ENCODE measurements around the gene CDH23. TPM values are rescaled to one million over a fixed set of nuclear protein-coding genes. Genes with fewer than 3 reads are reported as not detected.

Gene CDH23
- polyA plus RNA-seq, 5 donors: 2.3 to 3.6 (median 3.1) TPM

GRCh38 chr10:71392292-71392691 lies 4.4 kb upstream of the CDH23 start:
- no peak for DNase-seq

GRCh38 chr10:71392791-71393781 lies 3.6 kb upstream of the CDH23 start:
- no peak for DNase-seq

GRCh38 chr10:71393841-71394475 lies 2.8 kb upstream of the CDH23 start:
- no peak for DNase-seq

- DNase-seq: no peak
These were observed 1.7 kb upstream of the CDH23 start for GRCh38 chr10:71394926-71395562.

- no peak for DNase-seq
These were observed 1.1 kb upstream of the CDH23 start for GRCh38 chr10:71395621-71396020.

- peak; percentile 67 for DNase-seq
These were observed 523 bp upstream of the CDH23 start for GRCh38 chr10:71396084-71396710.

- DNase-seq: no peak
These were observed 834 bp downstream of the CDH23 start for GRCh38 chr10:71397296-71398212.

GRCh38 chr10:71398976-71399375 lies 2.3 kb downstream of the CDH23 start:
- no peak for DNase-seq

- DNase-seq: no peak
These were observed 3.2 kb downstream of the CDH23 start for GRCh38 chr10:71399946-71400345.

GRCh38 chr10:71401056-71401455 lies 4.3 kb downstream of the CDH23 start:
- no peak for DNase-seq

GRCh38 chr10:71402005-71402404 lies 5.3 kb downstream of the CDH23 start:
- DNase-seq: no peak

- no peak for DNase-seq
These were observed 8.0 kb downstream of the CDH23 start for GRCh38 chr10:71404503-71405295.

GRCh38 chr10:71406878-71407277 lies 10.2 kb downstream of the CDH23 start:
- no peak for DNase-seq

- no peak for DNase-seq
These were observed 11.9 kb downstream of the CDH23 start for GRCh38 chr10:71408436-71409225.

- DNase-seq: no peak
These were observed 12.9 kb downstream of the CDH23 start for GRCh38 chr10:71409516-71410104.

- DNase-seq: no peak
These were observed 16.9 kb downstream of the CDH23 start for GRCh38 chr10:71413581-71413980.

- DNase-seq: peak in 1 of 2 donors; percentile 19
These were observed 17.6 kb downstream of the CDH23 start for GRCh38 chr10:71414359-71414758.

- DNase-seq: no peak
These were observed 22.4 kb downstream of the CDH23 start for GRCh38 chr10:71419002-71419540.
